GM12801 (cell line): ENCODE results near the gene KATNIP.

Experiments used
- CTCF ChIP-seq: IDR thresholded peaks from one replicate; pipeline ENCODE4 v1.5.1; 2011; ENCODE audit warnings: control low read depth; ENCODE audit not compliant: insufficient read length; ENCODE audit errors: extremely low read depth

Gene KATNIP

DNA sequence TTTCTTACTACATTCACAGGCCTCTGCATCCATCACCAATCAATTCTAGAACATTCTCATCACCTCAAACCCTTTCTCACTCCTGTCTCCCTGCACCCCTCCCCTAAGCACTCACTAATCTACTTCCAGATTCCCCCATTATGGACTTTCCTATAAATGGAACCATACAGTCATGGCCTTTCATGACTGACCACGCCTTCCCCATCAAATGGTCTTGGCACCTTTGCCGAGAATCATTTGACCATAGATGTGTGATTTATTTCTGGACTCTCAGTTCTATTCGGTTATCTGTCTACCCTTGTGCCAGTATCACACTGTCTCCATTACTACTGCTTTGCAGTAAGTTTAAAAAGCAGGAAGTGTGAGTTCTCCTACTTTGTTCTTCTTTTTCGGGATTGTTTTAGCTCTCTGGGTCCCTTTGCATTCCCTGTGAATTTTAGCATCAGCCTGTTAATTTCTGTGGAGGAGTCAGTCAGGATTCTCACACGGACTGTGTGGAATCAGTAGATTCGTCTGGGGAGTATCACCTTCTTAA is 27.7 kb upstream of the KATNIP start:
- no peak for TF ChIP-seq CTCF

DNA sequence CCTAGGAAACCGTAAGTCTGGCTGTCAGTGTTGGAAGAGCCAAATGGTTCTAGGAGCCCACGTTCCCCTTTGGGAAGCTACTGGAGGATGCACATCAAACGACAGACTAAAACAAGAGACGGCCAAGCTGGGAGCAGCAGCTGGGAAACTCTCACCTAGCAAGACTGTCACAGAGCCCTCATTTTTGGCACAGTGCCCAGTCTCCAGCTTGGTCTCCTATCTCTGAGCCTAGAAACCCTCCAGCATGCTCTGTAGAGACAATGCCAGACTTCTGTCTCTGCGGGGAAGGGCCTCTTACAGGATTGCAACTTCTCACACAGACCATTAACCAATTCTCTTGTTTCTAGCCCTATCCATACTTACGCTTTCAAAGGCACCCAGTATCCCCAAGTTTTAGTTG is 23.8 kb upstream of the KATNIP start:
- no peak for TF ChIP-seq CTCF

GRCh38 chr16:27528294-27528693 is 21.6 kb upstream of the KATNIP start:
- TF ChIP-seq CTCF = no peak

DNA sequence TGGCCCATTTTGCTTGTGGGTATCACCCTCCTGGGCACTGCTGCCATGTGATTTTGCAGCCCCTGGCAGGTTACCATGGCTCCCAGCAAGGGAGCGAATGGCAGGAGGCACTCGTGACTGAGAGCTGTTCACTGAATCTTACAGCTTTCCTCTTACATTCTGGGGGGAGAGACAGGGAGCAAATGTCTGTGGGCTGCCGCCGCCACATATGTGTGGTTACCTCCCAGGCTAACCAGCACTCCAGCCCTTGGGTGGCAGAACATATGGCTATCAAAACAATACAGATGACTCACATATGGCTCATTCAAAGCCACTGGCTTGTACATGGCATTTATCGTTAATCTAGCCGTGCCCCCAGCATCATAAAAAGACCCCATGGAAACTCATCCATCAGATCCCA is 20.0 kb upstream of the KATNIP start:
- no peak for TF ChIP-seq CTCF

GRCh38 chr16:27531186-27531585 is 18.8 kb upstream of the KATNIP start:
- TF ChIP-seq CTCF = no peak

DNA sequence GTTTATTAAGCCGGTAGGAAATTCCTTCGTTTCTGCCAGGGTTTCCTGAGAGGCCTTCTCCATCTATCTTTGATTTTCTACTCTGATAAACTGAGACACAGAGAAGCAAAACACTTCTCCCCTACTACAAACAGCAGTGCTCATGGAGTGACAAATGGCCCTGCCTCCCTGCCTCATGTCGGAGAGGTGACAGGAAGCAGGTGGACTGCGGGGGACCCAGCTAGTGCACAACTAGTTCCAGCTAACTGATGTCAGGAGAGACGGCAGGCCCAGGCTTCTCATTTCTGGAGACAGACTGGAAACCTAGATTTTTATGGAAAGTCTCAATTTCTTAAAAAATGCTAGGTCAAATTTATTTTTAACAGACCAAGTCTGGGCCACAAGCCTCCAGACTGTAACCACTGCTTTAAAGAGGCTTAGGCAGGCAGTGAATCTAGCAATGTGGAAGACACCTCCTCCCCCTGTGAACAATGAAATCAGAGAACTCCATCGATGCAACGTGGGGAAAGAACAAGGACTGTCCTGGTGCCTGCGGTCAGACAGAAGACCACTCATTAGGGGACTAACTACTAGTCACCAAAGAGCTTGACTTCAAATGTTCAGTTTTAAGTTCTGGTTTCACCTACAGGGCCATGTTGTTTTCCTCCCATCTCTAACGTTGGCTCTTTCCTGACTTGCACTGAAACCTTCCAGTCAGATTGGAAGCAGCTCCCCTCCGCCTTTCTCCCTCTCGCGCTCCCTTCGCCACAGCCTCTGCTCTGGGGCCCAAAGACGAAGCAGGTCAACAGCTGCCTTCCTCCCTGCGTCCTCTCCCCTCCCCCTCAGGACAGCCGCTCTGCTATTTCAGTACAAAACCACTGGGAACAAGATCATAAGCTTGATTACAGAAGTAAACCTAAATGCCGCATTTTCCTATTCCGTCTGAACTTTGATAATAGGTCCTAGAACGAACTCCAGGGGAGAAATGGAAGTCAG is 17.8 kb upstream of the KATNIP start:
- no peak for TF ChIP-seq CTCF

DNA sequence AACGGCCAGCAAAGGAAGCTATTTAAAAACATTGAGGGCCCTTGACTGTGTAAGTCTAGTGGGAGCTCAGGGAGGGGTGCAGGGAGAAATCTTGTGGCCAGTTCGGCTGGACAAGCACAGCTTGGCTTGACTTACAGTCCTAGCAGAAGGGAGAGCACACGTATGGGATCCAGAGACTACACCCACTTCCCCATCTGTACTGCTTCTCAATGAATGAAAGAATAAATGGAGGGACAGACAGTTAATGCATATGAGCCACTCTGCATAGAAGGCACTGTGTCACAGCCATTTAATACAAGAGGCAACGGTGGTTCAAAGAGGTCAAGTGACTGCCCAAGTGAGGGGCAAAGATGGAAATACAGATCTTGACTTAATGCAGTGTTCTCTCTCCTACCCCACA is 15.7 kb upstream of the KATNIP start:
- no peak for TF ChIP-seq CTCF
